DND-41 (cell line): ENCODE data around the gene RMND5B.

Experiments
- ATAC-seq: fragments of 200-7000 bp; cut with Tn5 transposase; 3 replicates; pipeline ENCODE4 v1.9.1; 2021; ENCODE audit warnings: low read depth; ENCODE audit not compliant: insufficient read depth
- DNase-seq: peaks from one replicate; pipeline ENCODE4 v3.0.0-alpha.2; 2020
- H2AFZ ChIP-seq: 2 replicates; pipeline ENCODE4 v1.6.0; 2012; ENCODE audit warnings: low read depth, low read length
- H3K27ac ChIP-seq: 2 replicates; pipeline ENCODE4 v1.5.1; 2012; ENCODE audit warnings: low read length, inconsistent platforms
- H3K27me3 ChIP-seq: fragments of 200-600 bp; sonication (generic); 2 replicates; pipeline ENCODE4 v1.6.0; 2012; ENCODE audit warnings: low read length, mild to moderate bottlenecking, inconsistent platforms; ENCODE audit not compliant: insufficient read depth, poor library complexity
- H3K36me3 ChIP-seq: 2 replicates; pipeline ENCODE4 v1.5.1; 2012; ENCODE audit warnings: low read length, inconsistent platforms; ENCODE audit not compliant: insufficient read depth
- H3K4me1 ChIP-seq: 2 replicates; pipeline ENCODE4 v1.5.1; 2012; ENCODE audit warnings: mild to moderate bottlenecking, low read length; ENCODE audit not compliant: insufficient read depth
- H3K4me2 ChIP-seq: 2 replicates; pipeline ENCODE4 v1.6.0; 2012; ENCODE audit warnings: mild to moderate bottlenecking, moderate library complexity, low read length, inconsistent platforms; ENCODE audit not compliant: insufficient read depth
- H3K4me3 ChIP-seq, 2 experiments: fragments of 200-600 bp in 1 of 2; shearing (Covaris generic) in 1 of 2; 2 replicates each; pipeline ENCODE4 v1.5.1; 2012 to 2016; ENCODE audit warnings: inconsistent platforms in 2 of 2, low read length in 2 of 2, mild to moderate bottlenecking in 2 of 2, low read depth in 1 of 2, moderate library complexity in 1 of 2
- H3K79me2 ChIP-seq: 2 replicates; pipeline ENCODE4 v1.6.0; 2012; ENCODE audit warnings: low read length, inconsistent platforms; ENCODE audit not compliant: insufficient read depth
- H3K9ac ChIP-seq: 2 replicates; pipeline ENCODE4 v1.6.0; 2012; ENCODE audit warnings: low read depth, mild to moderate bottlenecking, inconsistent platforms, low read length, moderate library complexity
- H3K9me3 ChIP-seq: 2 replicates; pipeline ENCODE4 v1.5.1; 2012; ENCODE audit warnings: low read length, moderate library complexity, mild to moderate bottlenecking, inconsistent platforms; ENCODE audit not compliant: insufficient read depth, severe bottlenecking
- H4K20me1 ChIP-seq: 2 replicates; pipeline ENCODE4 v1.6.0; 2012; ENCODE audit warnings: low read length; ENCODE audit not compliant: insufficient read depth
- EZH2 ChIP-seq: IDR thresholded peaks from 3 replicates; pipeline ENCODE4 v1.6.1; 2012; ENCODE audit warnings: borderline replicate concordance, low read depth, mild to moderate bottlenecking, moderate library complexity, low read length, inconsistent platforms; ENCODE audit not compliant: severe bottlenecking
- TF ChIP-seq, protein P1 (sequence below): IDR thresholded peaks from 2 replicates; pipeline ENCODE4 v1.5.1; 2012; ENCODE audit warnings: borderline replicate concordance, low read length, moderate library complexity, mild to moderate bottlenecking; ENCODE audit not compliant: poor library complexity, severe bottlenecking; ENCODE audit errors: extremely low read depth

RMND5B gene

DNA sequence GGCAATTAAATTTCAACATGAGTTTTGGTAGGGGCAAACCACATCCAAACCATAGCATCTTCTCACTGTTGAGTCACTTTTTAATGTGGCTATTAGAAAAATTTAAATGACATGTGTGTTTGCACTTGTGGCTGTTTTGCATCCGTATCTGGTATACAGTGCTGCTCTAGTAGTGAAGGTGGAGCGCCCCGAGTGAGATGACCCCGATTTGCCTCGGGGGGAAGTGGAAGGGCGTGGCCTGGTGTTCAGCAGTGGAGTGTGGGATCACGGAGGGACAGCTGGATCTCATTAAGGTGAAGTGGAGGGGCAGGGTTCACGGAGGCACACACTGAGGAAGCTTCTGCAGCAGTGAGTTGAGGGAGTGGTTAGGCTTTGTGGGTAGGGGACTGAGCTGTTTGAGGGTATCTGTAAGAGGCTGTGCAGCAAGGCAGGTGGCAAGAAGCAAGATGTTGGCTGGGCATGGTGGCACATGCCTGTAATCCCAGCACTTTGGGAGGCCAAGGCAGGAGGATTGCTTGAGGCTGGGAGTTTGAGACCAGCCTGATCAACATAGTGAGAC is 62.5 kb downstream of the RMND5B start:
- H3K27ac ChIP-seq = no peak overlapping the region

DNA sequence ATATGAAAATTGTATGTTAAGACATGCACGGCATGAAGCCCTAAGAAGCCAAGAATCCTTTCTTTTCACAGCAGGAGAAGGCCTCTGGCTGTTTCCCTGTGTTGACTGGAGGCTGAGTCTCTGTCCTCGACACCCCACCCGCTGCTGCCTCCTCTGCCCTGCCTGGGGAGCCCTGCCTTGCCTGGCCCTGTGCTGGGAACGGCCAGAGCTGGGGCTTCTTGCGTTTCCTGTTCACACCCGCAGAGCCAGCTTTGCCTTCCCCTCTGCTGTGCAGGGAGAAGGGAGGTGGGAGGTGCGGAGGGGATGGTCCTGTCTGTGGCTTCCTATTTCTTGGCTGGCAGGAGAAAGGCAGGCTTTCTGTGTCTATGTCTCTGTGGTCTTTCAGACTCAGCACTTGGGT is 63.2 kb downstream of the RMND5B start:
- TF ChIP-seq EZH2 = no peak
- TF ChIP-seq, protein P1, sequence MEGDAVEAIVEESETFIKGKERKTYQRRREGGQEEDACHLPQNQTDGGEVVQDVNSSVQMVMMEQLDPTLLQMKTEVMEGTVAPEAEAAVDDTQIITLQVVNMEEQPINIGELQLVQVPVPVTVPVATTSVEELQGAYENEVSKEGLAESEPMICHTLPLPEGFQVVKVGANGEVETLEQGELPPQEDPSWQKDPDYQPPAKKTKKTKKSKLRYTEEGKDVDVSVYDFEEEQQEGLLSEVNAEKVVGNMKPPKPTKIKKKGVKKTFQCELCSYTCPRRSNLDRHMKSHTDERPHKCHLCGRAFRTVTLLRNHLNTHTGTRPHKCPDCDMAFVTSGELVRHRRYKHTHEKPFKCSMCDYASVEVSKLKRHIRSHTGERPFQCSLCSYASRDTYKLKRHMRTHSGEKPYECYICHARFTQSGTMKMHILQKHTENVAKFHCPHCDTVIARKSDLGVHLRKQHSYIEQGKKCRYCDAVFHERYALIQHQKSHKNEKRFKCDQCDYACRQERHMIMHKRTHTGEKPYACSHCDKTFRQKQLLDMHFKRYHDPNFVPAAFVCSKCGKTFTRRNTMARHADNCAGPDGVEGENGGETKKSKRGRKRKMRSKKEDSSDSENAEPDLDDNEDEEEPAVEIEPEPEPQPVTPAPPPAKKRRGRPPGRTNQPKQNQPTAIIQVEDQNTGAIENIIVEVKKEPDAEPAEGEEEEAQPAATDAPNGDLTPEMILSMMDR = no peak
- H3K27me3 ChIP-seq = peaks cover 8% of the 10 kb centered on the region
- peak overlapping the region; percentile 44 for H3K4me2 ChIP-seq
- no peak overlapping the region for H3K4me3 ChIP-seq
- no peaks in the 10 kb centered on the region for H3K36me3 ChIP-seq
- H3K79me2 ChIP-seq = no peaks in the 10 kb centered on the region
- ATAC-seq = peak; percentile 93
- no peaks in the 10 kb centered on the region for H3K9me3 ChIP-seq
- DNase-seq = peak; percentile 69
- peaks cover 19% of the 10 kb centered on the region for H3K4me1 ChIP-seq
- H4K20me1 ChIP-seq = no peaks in the 10 kb centered on the region; the same call in 1 of the 2 replicates
- peak overlapping the region; percentile 49 for H2AFZ ChIP-seq
- no peak overlapping the region; the same call in 1 of the 2 replicates for H3K27ac ChIP-seq
- H3K9ac ChIP-seq = no peak overlapping the region

More for the DNA sequence above, 62.5 kb downstream of the RMND5B start:
- Histone ChIP-seq H3K9ac (no peak overlapping the region), H3K4me3 (no peak overlapping the region), H3K36me3 (no peaks in the 10 kb centered on the region), H3K27me3 (peaks cover 8% of the 10 kb centered on the region), H3K4me1 (peaks cover 19% of the 10 kb centered on the region), H4K20me1 (no peaks in the 10 kb centered on the region; the same call in 1 of the 2 replicates), H3K4me2 (no peak overlapping the region), H3K9me3 (no peaks in the 10 kb centered on the region), H2AFZ (no peak overlapping the region), H3K79me2 (no peaks in the 10 kb centered on the region)
- ATAC-seq (peak; percentile 66), DNase-seq (peak; percentile 28)
- TF ChIP-seq EZH2 = no peak
- TF ChIP-seq, protein P1 = no peak

- no peak overlapping the region for H3K27ac ChIP-seq
- no peak for TF ChIP-seq EZH2
- TF ChIP-seq, protein P1 = no peak
- no peaks in the 10 kb centered on the region for H3K9me3 ChIP-seq
- no peak overlapping the region for H3K4me2 ChIP-seq
- no peak for DNase-seq
- H3K36me3 ChIP-seq = no peaks in the 10 kb centered on the region
- no peaks in the 10 kb centered on the region; the same call in 1 of the 2 replicates for H4K20me1 ChIP-seq
- no peak overlapping the region for H3K9ac ChIP-seq
- no peak for ATAC-seq
- H3K79me2 ChIP-seq = no peaks in the 10 kb centered on the region
- H3K27me3 ChIP-seq = peaks cover 8% of the 10 kb centered on the region
- H2AFZ ChIP-seq = no peak overlapping the region
- no peak overlapping the region for H3K4me3 ChIP-seq
- H3K4me1 ChIP-seq = peaks cover 19% of the 10 kb centered on the region
Measured at GRCh38 chr5:178196281-178196812, 65.5 kb downstream of the RMND5B start.
